Liver (tissue), 9 donors: ENCODE results near the gene TTYH1. TPM values are rescaled to one million over a fixed set of nuclear protein-coding genes. Genes with fewer than 3 reads are reported as not detected.
A peak's percentile ranks its signal among the peaks of the same experiment; 100 is the strongest.

ENCODE experiments used
- DNase-seq: peaks from one replicate; pipeline ENCODE4 v3.0.0-alpha.2; 2017; ENCODE audit warnings: low spot score
- H3K27ac ChIP-seq, 2 donors: one replicate each; pipeline ENCODE4 v1.7.0; 2013; ENCODE audit warnings: inconsistent platforms in 2 of 2, low read length in 2 of 2, control low read depth in 1 of 2, low read depth in 1 of 2, mild to moderate bottlenecking in 1 of 2
- H3K27me3 ChIP-seq, 4 donors: one replicate each; pipeline versions ENCODE4 v1.6.1 to v1.7.0; 2013; ENCODE audit warnings: low read length in 3 of 4, inconsistent platforms in 1 of 4, mild to moderate bottlenecking in 1 of 4, moderate library complexity in 1 of 4; ENCODE audit not compliant: control insufficient read depth in 4 of 4, insufficient read depth in 4 of 4
- H3K36me3 ChIP-seq, 4 donors: one replicate each; pipeline versions ENCODE4 v1.6.1 to v1.7.0; 2013; ENCODE audit warnings: low read length in 3 of 4, mild to moderate bottlenecking in 3 of 4, low read depth in 1 of 4, moderate library complexity in 1 of 4; ENCODE audit not compliant: control insufficient read depth in 4 of 4, insufficient read depth in 3 of 4
- H3K4me1 ChIP-seq, 4 donors: one replicate each; pipeline versions ENCODE4 v1.6.1 to v1.7.0; 2013; ENCODE audit warnings: low read length in 3 of 4, mild to moderate bottlenecking in 3 of 4, moderate library complexity in 1 of 4; ENCODE audit not compliant: control insufficient read depth in 4 of 4, insufficient read depth in 4 of 4
- H3K4me3 ChIP-seq, 3 donors: one replicate each; pipeline versions ENCODE4 v1.6.1 to v1.7.0; 2013; ENCODE audit warnings: low read length in 3 of 3, control low read depth in 1 of 3, low read depth in 1 of 3, mild to moderate bottlenecking in 1 of 3
- H3K9ac ChIP-seq, 2 donors: one replicate each; pipeline ENCODE4 v1.7.0; 2013; ENCODE audit warnings: low read length in 2 of 2, mild to moderate bottlenecking in 2 of 2, moderate library complexity in 2 of 2, control low read depth in 1 of 2, low read depth in 1 of 2
- H3K9me3 ChIP-seq, 4 donors: one replicate each; pipeline versions ENCODE4 v1.6.1 to v1.7.0; 2013; ENCODE audit warnings: low read length in 3 of 4; ENCODE audit not compliant: control insufficient read depth in 4 of 4
- ATF3 ChIP-seq: IDR thresholded peaks from 2 replicates; pipeline ENCODE4 v1.6.1; 2016; ENCODE audit warnings: antibody characterized with exemption
- EGR1 ChIP-seq, 2 donors: IDR thresholded peaks; 2 replicates each; pipeline ENCODE4 v1.6.1; 2016 to 2018; ENCODE audit warnings: antibody characterized with exemption in 2 of 2, low read depth in 2 of 2
- FOXA1 ChIP-seq: IDR thresholded peaks from 2 replicates; pipeline ENCODE4 v1.6.1; 2016; ENCODE audit warnings: antibody characterized with exemption
- FOXA2 ChIP-seq: IDR thresholded peaks from 2 replicates; pipeline ENCODE4 v1.6.1; 2016; ENCODE audit warnings: antibody characterized with exemption
- GABPA ChIP-seq, 2 donors: IDR thresholded peaks in 1 of 2; conservative IDR thresholded peaks in 1 of 2; 2 replicates each; pipeline ENCODE4 v1.6.1; 2016; ENCODE audit warnings: antibody characterized with exemption in 2 of 2, mild to moderate bottlenecking in 1 of 2, moderate library complexity in 1 of 2
- HNF4A ChIP-seq, 2 donors: conservative IDR thresholded peaks; 2 replicates each; pipeline ENCODE4 v1.6.1; 2016; ENCODE audit warnings: antibody characterized with exemption in 2 of 2, mild to moderate bottlenecking in 2 of 2
- HNF4G ChIP-seq: IDR thresholded peaks from 2 replicates; pipeline ENCODE4 v1.6.1; 2016; ENCODE audit warnings: antibody characterized with exemption
- JUND ChIP-seq, 2 donors: IDR thresholded peaks; 2 replicates each; pipeline ENCODE4 v1.6.1; 2016; ENCODE audit warnings: antibody characterized with exemption in 2 of 2
- NR2F2 ChIP-seq: IDR thresholded peaks from 2 replicates; pipeline ENCODE4 v1.6.1; 2016; ENCODE audit warnings: antibody characterized with exemption
- RAD21 ChIP-seq, 2 donors: IDR thresholded peaks; 2 replicates each; pipeline ENCODE4 v1.6.1; 2016; ENCODE audit warnings: antibody characterized with exemption in 2 of 2, mild to moderate bottlenecking in 2 of 2
- REST ChIP-seq: IDR thresholded peaks from 2 replicates; pipeline ENCODE4 v1.6.1; 2016; ENCODE audit warnings: antibody characterized with exemption, mild to moderate bottlenecking
- RXRA ChIP-seq, 2 donors: IDR thresholded peaks; 2 replicates each; pipeline ENCODE4 v1.6.1; 2017 to 2018; ENCODE audit warnings: antibody characterized with exemption in 2 of 2, mild to moderate bottlenecking in 1 of 2
- SP1 ChIP-seq: IDR thresholded peaks from 2 replicates; pipeline ENCODE4 v1.6.1; 2018; ENCODE audit warnings: antibody characterized with exemption, mild to moderate bottlenecking
- TAF1 ChIP-seq: conservative IDR thresholded peaks from 2 replicates; pipeline ENCODE4 v1.6.1; 2016; ENCODE audit warnings: antibody characterized with exemption, mild to moderate bottlenecking
- YY1 ChIP-seq: IDR thresholded peaks from 2 replicates; pipeline ENCODE4 v1.6.1; 2016; ENCODE audit warnings: antibody characterized with exemption, mild to moderate bottlenecking
- WGBS: extraction: QIAGEN DNeasy Blood & Tissue Kit; methylation state at CpG from one replicate; pipeline ENCODE4 v1.1.7; 2013; 5-methylcytosine and 5-hydroxymethylcytosine counted together
- polyA plus RNA-seq, 2 donors: library from polyadenylated mRNA; stranded (reverse) in 1 of 2; unstranded in 1 of 2; fragments of 200-250 nt in 1 of 2; fragments of >200 nt in 1 of 2; fragmentation: Nextera tagmentation in 1 of 2; extraction: Ambion mirVana in 1 of 2; gene quantifications; one replicate each; pipeline versions ENCODE4 v1.2.1 to v1.2.3, GENCODE V29; 2013 to 2015
- total RNA-seq, 2 donors: library from RNA; depleted of rRNA; stranded (reverse); fragments of >200 nt; gene quantifications; one replicate each; pipeline ENCODE4 v1.2.3, GENCODE V29; 2014
- TF ChIP-seq, protein P1 (sequence below): IDR thresholded peaks from 2 replicates; pipeline ENCODE4 v1.6.1; 2016; ENCODE audit warnings: antibody characterized with exemption
- TF ChIP-seq, protein P2 (sequence below): fragments of 150-350 bp; IDR thresholded peaks from 2 replicates; pipeline ENCODE4 v1.5.1; 2017; ENCODE audit warnings: improper control_type of control experiment, low read depth, low read length; ENCODE audit not compliant: missing input control
- TF ChIP-seq, protein P3 (sequence below): IDR thresholded peaks from 2 replicates; pipeline ENCODE4 v1.6.1; 2016; ENCODE audit warnings: antibody characterized with exemption
- donor health status: healthy.
- donor health status: healthy.
- donor health status: healthy.
- donor health status: healthy.
- donor health status: healthy.

TTYH1 gene
- total and polyA plus RNA-seq, 4 donors = 0.28 to 1.1 (median 0.61) TPM

DNA sequence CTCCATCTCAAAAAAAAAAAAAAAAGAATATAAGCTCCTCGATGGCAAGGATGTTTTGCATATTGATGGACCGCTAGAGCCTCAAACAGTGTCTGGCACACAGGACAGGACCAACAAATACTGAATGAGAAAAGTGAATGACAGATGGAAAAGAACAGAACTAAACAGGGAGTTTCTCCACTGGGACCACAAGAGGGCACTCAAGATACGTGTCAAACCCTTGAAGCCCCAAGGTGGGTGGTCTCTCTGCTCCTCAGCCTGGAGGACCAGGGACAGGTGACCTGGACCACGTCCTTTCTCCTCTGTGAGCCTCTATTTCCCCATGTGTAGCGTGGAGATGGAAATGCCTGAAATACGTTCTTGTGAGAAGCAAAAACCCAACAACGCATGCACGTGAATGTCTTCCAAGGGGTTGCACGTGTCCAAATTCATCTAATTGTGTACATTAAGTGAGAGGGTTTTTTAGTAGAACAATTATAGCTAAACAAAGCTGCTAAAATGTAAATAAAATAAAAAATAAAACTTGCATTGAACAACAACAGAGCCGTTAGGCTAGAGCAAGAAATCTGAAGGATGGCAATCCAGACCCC lies 63.5 kb downstream of the TTYH1 start:
- peak; percentile 40 to 78 for TF ChIP-seq RAD21 (IDR thresholded peaks at IDR 0.05)
- TF ChIP-seq TAF1 = no peak
- no peak for TF ChIP-seq EGR1 (IDR thresholded peaks at IDR 0.05; ENCODE audit: low read depth in 2 of 2)
- TF ChIP-seq, protein P1, sequence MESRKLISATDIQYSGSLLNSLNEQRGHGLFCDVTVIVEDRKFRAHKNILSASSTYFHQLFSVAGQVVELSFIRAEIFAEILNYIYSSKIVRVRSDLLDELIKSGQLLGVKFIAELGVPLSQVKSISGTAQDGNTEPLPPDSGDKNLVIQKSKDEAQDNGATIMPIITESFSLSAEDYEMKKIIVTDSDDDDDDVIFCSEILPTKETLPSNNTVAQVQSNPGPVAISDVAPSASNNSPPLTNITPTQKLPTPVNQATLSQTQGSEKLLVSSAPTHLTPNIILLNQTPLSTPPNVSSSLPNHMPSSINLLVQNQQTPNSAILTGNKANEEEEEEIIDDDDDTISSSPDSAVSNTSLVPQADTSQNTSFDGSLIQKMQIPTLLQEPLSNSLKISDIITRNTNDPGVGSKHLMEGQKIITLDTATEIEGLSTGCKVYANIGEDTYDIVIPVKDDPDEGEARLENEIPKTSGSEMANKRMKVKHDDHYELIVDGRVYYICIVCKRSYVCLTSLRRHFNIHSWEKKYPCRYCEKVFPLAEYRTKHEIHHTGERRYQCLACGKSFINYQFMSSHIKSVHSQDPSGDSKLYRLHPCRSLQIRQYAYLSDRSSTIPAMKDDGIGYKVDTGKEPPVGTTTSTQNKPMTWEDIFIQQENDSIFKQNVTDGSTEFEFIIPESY = no peak
- no peak for TF ChIP-seq REST
- TF ChIP-seq RXRA (IDR thresholded peaks at IDR 0.05) = no peak
- TF ChIP-seq YY1 = no peak
- TF ChIP-seq, protein P2, sequence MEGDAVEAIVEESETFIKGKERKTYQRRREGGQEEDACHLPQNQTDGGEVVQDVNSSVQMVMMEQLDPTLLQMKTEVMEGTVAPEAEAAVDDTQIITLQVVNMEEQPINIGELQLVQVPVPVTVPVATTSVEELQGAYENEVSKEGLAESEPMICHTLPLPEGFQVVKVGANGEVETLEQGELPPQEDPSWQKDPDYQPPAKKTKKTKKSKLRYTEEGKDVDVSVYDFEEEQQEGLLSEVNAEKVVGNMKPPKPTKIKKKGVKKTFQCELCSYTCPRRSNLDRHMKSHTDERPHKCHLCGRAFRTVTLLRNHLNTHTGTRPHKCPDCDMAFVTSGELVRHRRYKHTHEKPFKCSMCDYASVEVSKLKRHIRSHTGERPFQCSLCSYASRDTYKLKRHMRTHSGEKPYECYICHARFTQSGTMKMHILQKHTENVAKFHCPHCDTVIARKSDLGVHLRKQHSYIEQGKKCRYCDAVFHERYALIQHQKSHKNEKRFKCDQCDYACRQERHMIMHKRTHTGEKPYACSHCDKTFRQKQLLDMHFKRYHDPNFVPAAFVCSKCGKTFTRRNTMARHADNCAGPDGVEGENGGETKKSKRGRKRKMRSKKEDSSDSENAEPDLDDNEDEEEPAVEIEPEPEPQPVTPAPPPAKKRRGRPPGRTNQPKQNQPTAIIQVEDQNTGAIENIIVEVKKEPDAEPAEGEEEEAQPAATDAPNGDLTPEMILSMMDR = peak; percentile 38
- WGBS = 19% methylated on average over 10 of the region's 10 CpGs
- Histone ChIP-seq H3K27me3 (no peaks in the 10 kb centered on the region), H3K9ac (no peak overlapping the region), H3K4me1 (no peaks in the 10 kb centered on the region), H3K27ac (no peak overlapping the region), H3K4me3 (no peak overlapping the region), H3K9me3 (no peaks in the 10 kb centered on the region), H3K36me3 (no peaks in the 10 kb centered on the region)
- DNase-seq = no peak

DNA sequence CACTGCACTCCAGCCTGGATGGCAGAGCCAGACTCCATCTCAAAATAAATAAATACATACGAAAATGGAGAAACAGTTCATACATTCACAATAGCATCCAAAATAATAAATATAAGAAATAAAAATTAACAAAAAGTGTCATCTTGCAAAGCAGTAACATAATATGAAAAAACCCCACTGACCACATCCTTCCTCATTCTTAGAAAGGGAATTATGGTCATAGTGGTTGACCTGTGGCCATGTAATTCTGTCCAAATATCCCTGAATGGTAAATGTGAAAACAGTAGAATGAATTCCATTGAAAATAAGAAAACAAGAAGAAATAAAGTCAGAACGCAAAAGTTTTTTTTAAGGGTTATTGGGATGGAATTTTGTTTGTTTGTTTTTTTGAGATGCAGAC lies 64.8 kb downstream of the TTYH1 start:
- Histone ChIP-seq H3K4me3 (no peak overlapping the region), H3K27ac (no peak overlapping the region), H3K36me3 (no peaks in the 10 kb centered on the region), H3K4me1 (no peaks in the 10 kb centered on the region), H3K27me3 (peaks cover 0 to 3% (median 0%) of the 10 kb centered on the region in 4 donors), H3K9me3 (no peaks in the 10 kb centered on the region), H3K9ac (no peak overlapping the region)
- DNase-seq = no peak
- 60% methylated on average over 2 of the region's 2 CpGs for WGBS
- TF ChIP-seq, protein P2 = no peak
- TF ChIP-seq NR2F2 (no peak), RXRA (IDR thresholded peaks at IDR 0.05) (no peak), TAF1 (no peak), YY1 (no peak), HNF4A (conservative IDR thresholded peaks at IDR 0.05) (no peak), SP1 (no peak), GABPA (IDR thresholded peaks at IDR 0.05 in 1 of 2, conservative IDR thresholded peaks at IDR 0.05 in 1 of 2) (no peak), HNF4G (no peak), ATF3 (no peak), JUND (IDR thresholded peaks at IDR 0.05) (no peak), RAD21 (IDR thresholded peaks at IDR 0.05) (no peak), EGR1 (IDR thresholded peaks at IDR 0.05; ENCODE audit: low read depth in 2 of 2) (no peak), FOXA2 (no peak), FOXA1 (no peak)
- TF ChIP-seq, protein P3, sequence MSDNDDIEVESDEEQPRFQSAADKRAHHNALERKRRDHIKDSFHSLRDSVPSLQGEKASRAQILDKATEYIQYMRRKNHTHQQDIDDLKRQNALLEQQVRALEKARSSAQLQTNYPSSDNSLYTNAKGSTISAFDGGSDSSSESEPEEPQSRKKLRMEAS = no peak
- TF ChIP-seq, protein P1 = no peak
